Activated CD4-positive, alpha-beta memory T cell treated with anti-CD3 and anti-CD28 coated beads, Interleukin-2, amount 10 ng/mL, durations not matched to agents 7 days and 5 days (primary cell): ENCODE measurements around the gene C1orf198. TPM values are rescaled to one million over a fixed set of nuclear protein-coding genes. Genes with fewer than 3 reads are reported as not detected.

Experiments
- CTCF ChIA-PET: fragments of 350-600 bp; sonication (Branson Sonifier 250); formaldehyde crosslinking; loops from one replicate; lab custom pipeline; 2021; ENCODE audit warnings: antibody characterized with exemption, inconsistent platforms; lab: Charles Lee
- POLR2A ChIA-PET: fragments of 350-600 bp; sonication (Branson Sonifier 250); formaldehyde crosslinking; loops from one replicate; lab custom pipeline; 2021; ENCODE audit warnings: antibody characterized with exemption; lab: Charles Lee
- DNase-seq: peaks from one replicate; pipeline ENCODE4 v3.0.0-alpha.2; 2020
- H3K27ac Mint-ChIP-seq: one replicate; pipeline ENCODE4 v1.8.0; 2021; ENCODE audit warnings: mild to moderate bottlenecking, mixed read lengths
- H3K27me3 Mint-ChIP-seq: one replicate; pipeline ENCODE4 v1.8.0; 2021; ENCODE audit warnings: mixed read lengths
- H3K36me3 Mint-ChIP-seq: one replicate; pipeline ENCODE4 v1.8.0; 2021; ENCODE audit warnings: low read depth, mixed read lengths
- H3K4me1 Mint-ChIP-seq: one replicate; pipeline ENCODE4 v1.8.0; 2021; ENCODE audit warnings: mixed read lengths
- H3K4me3 Mint-ChIP-seq: one replicate; pipeline ENCODE4 v1.8.0; 2021; ENCODE audit warnings: mild to moderate bottlenecking, mixed read lengths
- H3K9me3 Mint-ChIP-seq: one replicate; pipeline ENCODE4 v1.8.0; 2021; ENCODE audit warnings: mixed read lengths
- total RNA-seq, 2 experiments: library from RNA; stranded (reverse); gene quantifications; one replicate each; pipeline ENCODE4 v1.2.3, GENCODE V29; 2021

C1orf198 gene
- total RNA-seq, 2 experiments from 2014 or later: 1.7 TPM

DNA sequence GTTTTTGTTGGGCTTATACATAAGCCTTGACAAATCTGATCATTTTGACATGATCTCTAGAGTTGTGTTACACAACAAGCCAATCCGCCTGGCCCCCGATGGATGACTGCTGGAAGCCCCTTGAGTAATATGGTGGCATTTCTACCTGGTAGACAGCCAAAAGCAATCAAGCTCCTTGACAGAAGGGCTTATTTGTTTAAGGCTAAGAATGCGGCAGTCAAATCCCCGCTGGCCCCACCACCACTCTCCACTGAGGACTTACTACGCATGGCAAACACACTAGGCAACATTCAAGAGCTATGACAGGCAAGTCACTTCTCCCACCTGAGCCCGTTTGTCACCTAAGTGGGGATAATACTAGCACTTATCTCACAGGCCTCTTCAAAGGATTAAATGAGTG is 33.4 kb upstream of the C1orf198 start:
- no peak for DNase-seq
- no peaks in the 10 kb centered on the region for H3K27me3 Mint-ChIP-seq
- ChIA-PET CTCF (interaction anchor here (0.6 kb wide), 1 partner anchor 303 kb away, joined by 3 read pairs; no protein-coding TSS in a partner anchor), POLR2A (no interaction called here)
- peaks cover 20% of the 10 kb centered on the region for H3K36me3 Mint-ChIP-seq
- no peaks in the 10 kb centered on the region for H3K9me3 Mint-ChIP-seq
- H3K4me3 Mint-ChIP-seq: no peak overlapping the region
- H3K27ac Mint-ChIP-seq: no peak overlapping the region
- H3K4me1 Mint-ChIP-seq: peaks cover 2% of the 10 kb centered on the region

- no peaks in the 10 kb centered on the region for H3K27me3 Mint-ChIP-seq
- POLR2A ChIA-PET: interaction anchor here (1.0 kb wide), 1 partner anchor 9 kb away, joined by 4 read pairs; no protein-coding TSS in a partner anchor
- H3K4me3 Mint-ChIP-seq: no peak overlapping the region
- CTCF ChIA-PET: interaction anchor here (1.3 kb wide), 1 partner anchor 259 kb away, joined by 4 read pairs; the partner anchor contains the start of gene COG2
- peaks cover 18% of the 10 kb centered on the region for H3K36me3 Mint-ChIP-seq
- H3K27ac Mint-ChIP-seq: no peak overlapping the region
- no peak for DNase-seq
- peaks cover 2% of the 10 kb centered on the region for H3K4me1 Mint-ChIP-seq
- H3K9me3 Mint-ChIP-seq: no peaks in the 10 kb centered on the region
Measured at GRCh38 chr1:230900984-230901383, 32.7 kb upstream of the C1orf198 start.

GRCh38 chr1:230899841-230900251 is 31.5 kb upstream of the C1orf198 start:
- POLR2A ChIA-PET: interaction anchor here (0.6 to 1.0 kb wide), 2 partner anchors 10 to 79 kb away, joined by 3 to 4 read pairs; partner anchors contain the start of genes ARV1 and TTC13
- H3K36me3 Mint-ChIP-seq: peaks cover 9% of the 10 kb centered on the region
- no peaks in the 10 kb centered on the region for H3K9me3 Mint-ChIP-seq
- H3K27ac Mint-ChIP-seq: no peak overlapping the region
- CTCF ChIA-PET: no interaction called here
- no peak overlapping the region for H3K4me3 Mint-ChIP-seq
- no peaks in the 10 kb centered on the region for H3K27me3 Mint-ChIP-seq
- DNase-seq: no peak
- H3K4me1 Mint-ChIP-seq: no peaks in the 10 kb centered on the region

DNA sequence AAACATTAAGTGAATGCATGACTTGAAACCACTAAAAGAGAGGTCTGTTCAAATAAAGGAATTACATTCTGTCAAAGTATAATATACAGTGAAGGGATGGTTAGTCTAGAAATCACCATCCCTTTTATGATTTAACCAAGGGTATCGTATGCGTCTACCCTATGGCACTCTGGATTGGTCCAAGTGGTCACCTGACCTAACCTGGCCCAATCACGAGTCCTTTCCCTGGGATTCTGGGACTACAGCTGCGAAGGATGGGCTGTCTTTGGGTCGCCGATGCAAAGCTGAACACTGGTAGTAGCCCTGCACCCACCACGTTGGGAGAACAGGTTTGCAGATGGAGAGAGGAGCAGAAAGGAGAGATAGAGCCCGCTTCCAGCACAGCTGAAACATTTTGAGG is 30.4 kb upstream of the C1orf198 start:
- POLR2A ChIA-PET: no interaction called here
- H3K9me3 Mint-ChIP-seq: no peaks in the 10 kb centered on the region
- no peaks in the 10 kb centered on the region for H3K27me3 Mint-ChIP-seq

GRCh38 chr1:230898144-230898543 is 29.8 kb upstream of the C1orf198 start:
- Mint-ChIP-seq H3K4me3 (no peak overlapping the region), H3K27ac (no peak overlapping the region), H3K27me3 (no peaks in the 10 kb centered on the region), H3K4me1 (no peaks in the 10 kb centered on the region), H3K36me3 (no peaks in the 10 kb centered on the region), H3K9me3 (no peaks in the 10 kb centered on the region)
- no peak for DNase-seq
- POLR2A ChIA-PET: no interaction called here
- CTCF ChIA-PET: no interaction called here

More for the DNA sequence above, 30.4 kb upstream of the C1orf198 start:
- no peak overlapping the region for H3K4me3 Mint-ChIP-seq
- peaks cover 3% of the 10 kb centered on the region for H3K36me3 Mint-ChIP-seq
- no peak for DNase-seq
- H3K27ac Mint-ChIP-seq: no peak overlapping the region
- H3K4me1 Mint-ChIP-seq: no peaks in the 10 kb centered on the region
- CTCF ChIA-PET: no interaction called here

GRCh38 chr1:230896779-230897178 is 28.5 kb upstream of the C1orf198 start:
- Mint-ChIP-seq H3K9me3 (no peaks in the 10 kb centered on the region), H3K36me3 (no peaks in the 10 kb centered on the region), H3K4me1 (no peaks in the 10 kb centered on the region), H3K27me3 (peaks cover 8% of the 10 kb centered on the region), H3K4me3 (no peak overlapping the region), H3K27ac (no peak overlapping the region)
- POLR2A ChIA-PET: no interaction called here
- CTCF ChIA-PET: no interaction called here
- no peak for DNase-seq

- POLR2A ChIA-PET: no interaction called here
- Mint-ChIP-seq H3K4me3 (no peak overlapping the region), H3K27me3 (peaks cover 9% of the 10 kb centered on the region), H3K27ac (no peak overlapping the region), H3K36me3 (no peaks in the 10 kb centered on the region), H3K4me1 (no peaks in the 10 kb centered on the region), H3K9me3 (no peaks in the 10 kb centered on the region)
- no peak for DNase-seq
- CTCF ChIA-PET: no interaction called here
Measured at GRCh38 chr1:230895452-230895851, 27.1 kb upstream of the C1orf198 start.

GRCh38 chr1:230894664-230895063 is 26.3 kb upstream of the C1orf198 start:
- DNase-seq: no peak
- no peaks in the 10 kb centered on the region for H3K36me3 Mint-ChIP-seq
- no peaks in the 10 kb centered on the region for H3K9me3 Mint-ChIP-seq
- CTCF ChIA-PET: no interaction called here
- H3K27ac Mint-ChIP-seq: no peak overlapping the region
- H3K27me3 Mint-ChIP-seq: peaks cover 9% of the 10 kb centered on the region
- H3K4me1 Mint-ChIP-seq: no peaks in the 10 kb centered on the region
- POLR2A ChIA-PET: no interaction called here
- H3K4me3 Mint-ChIP-seq: no peak overlapping the region

GRCh38 chr1:230894032-230894431 is 25.7 kb upstream of the C1orf198 start:
- ChIA-PET POLR2A (interaction anchor here (1.5 kb wide), 1 partner anchor 13 kb away, joined by 4 read pairs; no protein-coding TSS in a partner anchor), CTCF (no interaction called here)
- Mint-ChIP-seq H3K4me1 (no peaks in the 10 kb centered on the region), H3K4me3 (no peak overlapping the region), H3K36me3 (no peaks in the 10 kb centered on the region), H3K27me3 (peaks cover 9% of the 10 kb centered on the region), H3K27ac (no peak overlapping the region), H3K9me3 (no peaks in the 10 kb centered on the region)
- DNase-seq: no peak

DNA sequence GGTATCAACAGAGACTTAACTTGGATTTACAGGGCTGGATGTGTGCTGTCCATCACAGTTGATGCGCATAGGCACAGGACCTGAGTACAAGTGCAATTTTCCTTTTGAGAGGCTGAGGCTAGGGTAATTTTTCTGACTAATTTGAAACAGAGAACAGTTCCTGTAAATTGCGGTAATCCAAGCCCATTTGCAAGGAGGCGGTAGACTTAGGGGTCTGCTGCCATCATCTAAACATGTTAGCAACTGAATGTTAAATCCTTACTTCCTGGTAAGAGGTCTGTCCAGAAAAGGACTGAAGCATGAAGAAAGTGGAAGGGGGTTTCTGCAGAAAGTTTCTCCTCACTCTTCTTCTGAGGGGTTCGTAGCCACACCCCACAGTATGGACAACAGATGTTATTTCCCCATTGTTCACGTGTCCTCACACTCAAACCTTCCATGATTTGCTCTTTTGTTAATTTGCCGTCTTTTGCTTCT is 23.7 kb upstream of the C1orf198 start:
- no peaks in the 10 kb centered on the region for H3K4me1 Mint-ChIP-seq
- POLR2A ChIA-PET: no interaction called here
- H3K27ac Mint-ChIP-seq: no peak overlapping the region
- peaks cover 11% of the 10 kb centered on the region for H3K27me3 Mint-ChIP-seq
- CTCF ChIA-PET: no interaction called here
- H3K9me3 Mint-ChIP-seq: no peaks in the 10 kb centered on the region
- H3K4me3 Mint-ChIP-seq: no peak overlapping the region
- no peak for DNase-seq
- no peaks in the 10 kb centered on the region for H3K36me3 Mint-ChIP-seq

DNA sequence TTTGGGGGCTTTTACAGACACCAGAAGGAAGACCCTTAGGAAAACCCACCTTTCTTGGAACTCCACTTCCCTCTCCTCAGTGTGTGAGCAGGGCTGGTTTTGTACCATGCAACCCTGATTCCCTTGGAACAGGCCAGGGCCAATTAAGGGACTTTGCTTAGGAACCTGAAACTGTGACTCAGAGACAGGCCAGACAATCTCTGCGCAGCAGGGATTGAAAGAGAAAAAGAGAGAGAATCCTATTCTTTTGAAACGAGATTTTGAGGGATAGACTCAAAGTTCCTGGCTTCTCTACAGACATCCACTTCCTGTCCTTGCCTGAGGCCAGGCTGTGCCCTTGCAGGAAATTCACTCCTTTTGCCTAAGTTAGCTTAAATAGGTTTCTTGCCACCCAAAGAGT is 23.1 kb upstream of the C1orf198 start:
- ChIA-PET CTCF (no interaction called here), POLR2A (no interaction called here)
- Mint-ChIP-seq H3K27me3 (peaks cover 11% of the 10 kb centered on the region), H3K9me3 (no peaks in the 10 kb centered on the region), H3K4me3 (no peak overlapping the region), H3K4me1 (no peaks in the 10 kb centered on the region), H3K27ac (no peak overlapping the region), H3K36me3 (no peaks in the 10 kb centered on the region)
- DNase-seq: no peak

DNA sequence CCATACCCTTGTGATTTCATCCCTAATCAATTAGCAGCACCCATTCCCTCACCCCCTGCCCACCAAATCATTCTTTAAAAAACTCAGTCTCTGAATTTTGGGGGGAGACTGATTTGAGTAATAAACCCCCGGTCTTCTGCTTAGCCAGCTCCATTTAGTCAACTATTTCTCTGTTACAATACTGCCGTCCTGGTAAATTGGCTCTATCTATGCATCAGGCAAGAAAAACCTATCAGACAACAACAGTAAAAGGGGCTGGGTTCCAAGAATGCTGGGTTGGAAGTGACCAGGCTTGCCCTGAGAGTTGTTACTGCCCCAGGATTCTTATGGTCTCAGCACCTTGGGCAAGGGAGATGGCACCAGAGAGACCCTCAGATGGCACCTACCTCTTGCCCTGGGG is 16.3 kb upstream of the C1orf198 start:
- Mint-ChIP-seq H3K36me3 (no peaks in the 10 kb centered on the region), H3K27ac (no peak overlapping the region), H3K27me3 (peaks cover 32% of the 10 kb centered on the region), H3K9me3 (no peaks in the 10 kb centered on the region), H3K4me1 (no peaks in the 10 kb centered on the region), H3K4me3 (no peak overlapping the region)
- DNase-seq: no peak
- ChIA-PET POLR2A (no interaction called here), CTCF (no interaction called here)

DNA sequence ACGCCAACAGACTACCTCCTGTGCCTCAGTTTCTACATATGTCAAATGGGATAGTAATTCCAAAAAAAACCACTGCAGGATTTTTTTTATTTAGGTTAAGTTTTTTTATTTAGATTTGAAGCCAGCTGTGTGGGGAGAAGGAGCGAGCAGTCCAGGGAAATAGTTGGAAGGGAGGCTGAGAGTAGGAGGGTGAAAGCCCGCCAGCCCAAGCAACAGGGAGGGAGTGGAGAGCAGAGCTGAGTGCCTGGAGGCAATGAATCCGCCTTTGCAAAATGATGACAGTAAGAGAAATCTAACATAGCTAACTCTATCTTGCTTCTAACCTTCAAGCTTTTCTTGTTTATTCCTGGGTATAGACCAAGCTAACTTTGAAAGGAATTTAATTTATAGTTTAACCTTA is 15.6 kb upstream of the C1orf198 start:
- no peak overlapping the region for H3K27ac Mint-ChIP-seq
- H3K9me3 Mint-ChIP-seq: no peaks in the 10 kb centered on the region
- ChIA-PET CTCF (no interaction called here), POLR2A (no interaction called here)
- H3K36me3 Mint-ChIP-seq: no peaks in the 10 kb centered on the region
- no peak overlapping the region for H3K4me3 Mint-ChIP-seq
- peaks cover 37% of the 10 kb centered on the region for H3K27me3 Mint-ChIP-seq
- DNase-seq: no peak
- H3K4me1 Mint-ChIP-seq: no peaks in the 10 kb centered on the region

DNA sequence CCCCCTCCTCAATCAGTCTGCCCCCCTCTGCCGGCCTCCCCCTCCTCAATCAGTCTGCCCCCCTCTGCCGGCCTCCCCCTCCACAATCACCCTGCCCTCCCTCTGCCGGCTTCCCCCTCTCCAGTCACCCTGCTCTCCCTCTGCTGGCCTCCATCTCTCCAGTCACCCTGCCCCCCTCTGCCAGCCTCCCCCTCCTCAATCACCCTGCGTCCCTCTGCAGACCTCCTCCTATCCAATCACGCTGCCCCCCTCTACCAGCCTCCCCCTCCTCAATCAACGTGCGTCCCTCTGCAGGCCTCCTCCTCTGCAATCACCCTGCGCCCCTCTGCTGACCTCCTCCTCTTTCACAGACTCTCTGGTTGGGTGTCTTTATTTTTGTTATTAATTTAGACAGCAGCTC is 11.5 kb upstream of the C1orf198 start:
- Mint-ChIP-seq H3K27me3 (peaks cover 43% of the 10 kb centered on the region), H3K4me1 (no peaks in the 10 kb centered on the region)

More for the DNA sequence above, 11.5 kb upstream of the C1orf198 start:
- Mint-ChIP-seq H3K9me3 (no peaks in the 10 kb centered on the region), H3K4me3 (no peak overlapping the region), H3K27ac (no peak overlapping the region), H3K36me3 (no peaks in the 10 kb centered on the region)
- DNase-seq: no peak
- ChIA-PET POLR2A (no interaction called here), CTCF (no interaction called here)
